Right atrium auricular region (tissue), 2 donors: ENCODE measurements around the gene SAMD4B. TPM values are rescaled to one million over a fixed set of nuclear protein-coding genes. Genes with fewer than 3 reads are reported as not detected.

Source experiments
- DNase-seq: peaks from one replicate; pipeline ENCODE4 v3.0.0-alpha.2; 2019; ENCODE audit warnings: low spot score
- H3K27ac ChIP-seq, 2 donors: fragments of 200-600 bp; sonication (generic); 1 replicate in 1 of 2; 2 replicates in 1 of 2; pipeline ENCODE4 v1.5.1; 2016 to 2019
- H3K27me3 ChIP-seq, 2 donors: fragments of 200-600 bp; sonication (generic); one replicate each; pipeline versions ENCODE4 v1.5.1 to v1.6.0; 2017 to 2019
- H3K36me3 ChIP-seq: fragments of 200-600 bp; sonication (generic); one replicate; pipeline ENCODE4 v1.5.1; 2016
- H3K4me1 ChIP-seq, 2 donors: fragments of 200-600 bp; sonication (generic); one replicate each; pipeline versions ENCODE4 v1.5.1 to v1.6.0; 2017 to 2019
- H3K4me3 ChIP-seq, 2 donors: fragments of 200-600 bp; sonication (generic); 1 replicate in 1 of 2; 2 replicates in 1 of 2; pipeline ENCODE4 v1.5.1; 2017 to 2019; ENCODE audit warnings: mild to moderate bottlenecking in 1 of 2, moderate library complexity in 1 of 2
- H3K9me3 ChIP-seq, 2 donors: fragments of 200-600 bp; sonication (generic); one replicate each; pipeline ENCODE4 v1.5.1; 2019
- total RNA-seq, 2 donors: library from RNA; depleted of rRNA; stranded (reverse); fragments of >200 nt; gene quantifications; one replicate each; pipeline ENCODE4 v1.1.0, GENCODE V29; 2016
- TF ChIP-seq, protein P1 (sequence below), 2 donors: fragments of 200-600 bp; sonication (generic); IDR thresholded peaks; one replicate each; pipeline ENCODE4 v1.5.1; 2019; ENCODE audit warnings: antibody characterized with exemption in 2 of 2

SAMD4B gene
- total RNA-seq, 2 donors from 2014 or later, result 48.5 to 97.6 TPM

DNA sequence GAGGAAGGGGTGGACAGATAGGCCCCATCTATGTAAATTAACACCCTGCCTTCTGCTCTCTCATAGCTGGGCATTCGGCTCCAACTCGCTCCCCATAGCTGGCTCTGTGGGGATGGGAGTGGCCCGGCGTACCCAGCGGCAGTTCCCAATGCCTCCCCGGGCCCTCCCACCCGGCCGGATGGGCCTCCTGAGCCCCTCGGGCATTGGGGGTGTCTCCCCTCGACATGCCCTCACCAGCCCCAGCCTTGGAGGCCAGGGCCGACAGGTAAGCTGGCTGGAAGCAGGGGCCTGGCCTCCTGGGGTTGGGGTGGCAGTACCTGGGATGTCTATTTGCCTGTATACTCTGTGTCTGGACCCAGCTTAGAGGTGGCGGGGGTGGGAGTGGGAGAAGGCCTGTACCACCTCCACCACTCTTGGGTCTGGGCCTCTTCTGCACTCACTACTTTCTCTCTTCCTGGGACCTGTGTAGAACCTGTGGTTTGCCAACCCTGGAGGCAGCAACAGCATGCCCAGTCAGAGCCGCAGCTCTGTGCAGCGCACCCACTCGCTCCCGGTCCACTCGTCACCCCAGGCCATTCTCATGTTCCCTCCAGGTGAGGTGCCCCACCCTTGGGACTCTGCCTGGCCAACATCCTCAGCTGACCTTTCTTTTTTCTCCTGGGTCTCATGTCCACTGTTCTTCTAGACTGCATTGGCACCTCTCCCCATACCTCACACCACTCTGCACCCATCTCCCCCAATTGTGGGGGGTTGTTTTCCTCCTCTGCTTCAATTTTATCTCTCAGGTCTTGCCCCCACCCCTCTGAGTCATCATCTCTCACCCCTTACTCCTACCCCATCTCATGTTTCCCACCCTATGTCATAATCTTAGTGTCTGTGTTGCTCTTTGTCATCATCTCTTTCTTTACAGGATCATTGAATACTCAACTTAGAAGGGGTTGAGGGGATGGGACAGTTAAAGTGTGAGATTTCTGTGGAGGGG is 38.6 kb downstream of the SAMD4B start:
- H3K27me3 ChIP-seq, result no peaks in the 10 kb centered on the region
- DNase-seq, result no peak
- TF ChIP-seq, protein P1, sequence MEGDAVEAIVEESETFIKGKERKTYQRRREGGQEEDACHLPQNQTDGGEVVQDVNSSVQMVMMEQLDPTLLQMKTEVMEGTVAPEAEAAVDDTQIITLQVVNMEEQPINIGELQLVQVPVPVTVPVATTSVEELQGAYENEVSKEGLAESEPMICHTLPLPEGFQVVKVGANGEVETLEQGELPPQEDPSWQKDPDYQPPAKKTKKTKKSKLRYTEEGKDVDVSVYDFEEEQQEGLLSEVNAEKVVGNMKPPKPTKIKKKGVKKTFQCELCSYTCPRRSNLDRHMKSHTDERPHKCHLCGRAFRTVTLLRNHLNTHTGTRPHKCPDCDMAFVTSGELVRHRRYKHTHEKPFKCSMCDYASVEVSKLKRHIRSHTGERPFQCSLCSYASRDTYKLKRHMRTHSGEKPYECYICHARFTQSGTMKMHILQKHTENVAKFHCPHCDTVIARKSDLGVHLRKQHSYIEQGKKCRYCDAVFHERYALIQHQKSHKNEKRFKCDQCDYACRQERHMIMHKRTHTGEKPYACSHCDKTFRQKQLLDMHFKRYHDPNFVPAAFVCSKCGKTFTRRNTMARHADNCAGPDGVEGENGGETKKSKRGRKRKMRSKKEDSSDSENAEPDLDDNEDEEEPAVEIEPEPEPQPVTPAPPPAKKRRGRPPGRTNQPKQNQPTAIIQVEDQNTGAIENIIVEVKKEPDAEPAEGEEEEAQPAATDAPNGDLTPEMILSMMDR (IDR thresholded peaks at IDR 0.05), result no peak
- peaks cover 92% of the 10 kb centered on the region for H3K36me3 ChIP-seq
- H3K4me3 ChIP-seq, result no peak overlapping the region
- H3K4me1 ChIP-seq, result no peaks in the 10 kb centered on the region
- no peak overlapping the region for H3K27ac ChIP-seq
- H3K9me3 ChIP-seq, result no peaks in the 10 kb centered on the region

DNA sequence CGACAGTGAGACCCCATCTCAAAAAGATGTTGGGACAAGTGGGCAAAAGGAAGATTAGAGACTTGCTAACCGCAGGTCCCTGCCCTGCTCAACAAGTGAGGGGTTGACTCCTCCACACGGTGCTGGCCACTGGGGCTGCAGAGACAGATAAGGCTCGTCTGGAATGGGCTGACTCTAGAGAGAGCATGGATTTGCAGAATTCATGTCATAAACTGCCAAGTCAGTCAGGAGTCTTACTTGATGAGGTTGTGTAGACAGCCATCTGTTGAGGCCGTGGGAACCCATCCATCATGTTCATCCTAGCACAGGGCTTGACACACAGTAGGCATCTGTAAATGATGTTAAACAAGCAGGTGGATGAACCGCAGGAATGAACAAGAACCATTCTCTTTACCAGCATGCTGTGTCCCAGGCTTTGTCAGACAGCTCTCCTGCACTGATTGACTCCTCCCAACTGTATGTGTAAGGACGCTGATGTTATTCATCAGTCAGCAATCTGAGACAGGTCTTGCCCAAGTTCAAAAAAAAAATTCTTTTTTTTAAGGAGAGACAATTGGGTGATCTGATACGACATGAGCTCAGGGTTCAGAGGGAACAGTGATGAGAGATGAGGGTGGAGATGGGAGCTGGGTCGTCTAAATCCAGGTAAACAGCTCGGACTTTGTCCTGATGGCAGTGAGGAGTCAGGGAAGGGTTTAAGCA is 39.8 kb downstream of the SAMD4B start:
- Histone ChIP-seq H3K27me3 (no peaks in the 10 kb centered on the region), H3K4me3 (no peak overlapping the region), H3K36me3 (peaks cover 92% of the 10 kb centered on the region), H3K4me1 (no peaks in the 10 kb centered on the region), H3K27ac (no peak overlapping the region), H3K9me3 (no peaks in the 10 kb centered on the region)
- TF ChIP-seq, protein P1 (IDR thresholded peaks at IDR 0.05), result no peak
- no peak for DNase-seq

DNA sequence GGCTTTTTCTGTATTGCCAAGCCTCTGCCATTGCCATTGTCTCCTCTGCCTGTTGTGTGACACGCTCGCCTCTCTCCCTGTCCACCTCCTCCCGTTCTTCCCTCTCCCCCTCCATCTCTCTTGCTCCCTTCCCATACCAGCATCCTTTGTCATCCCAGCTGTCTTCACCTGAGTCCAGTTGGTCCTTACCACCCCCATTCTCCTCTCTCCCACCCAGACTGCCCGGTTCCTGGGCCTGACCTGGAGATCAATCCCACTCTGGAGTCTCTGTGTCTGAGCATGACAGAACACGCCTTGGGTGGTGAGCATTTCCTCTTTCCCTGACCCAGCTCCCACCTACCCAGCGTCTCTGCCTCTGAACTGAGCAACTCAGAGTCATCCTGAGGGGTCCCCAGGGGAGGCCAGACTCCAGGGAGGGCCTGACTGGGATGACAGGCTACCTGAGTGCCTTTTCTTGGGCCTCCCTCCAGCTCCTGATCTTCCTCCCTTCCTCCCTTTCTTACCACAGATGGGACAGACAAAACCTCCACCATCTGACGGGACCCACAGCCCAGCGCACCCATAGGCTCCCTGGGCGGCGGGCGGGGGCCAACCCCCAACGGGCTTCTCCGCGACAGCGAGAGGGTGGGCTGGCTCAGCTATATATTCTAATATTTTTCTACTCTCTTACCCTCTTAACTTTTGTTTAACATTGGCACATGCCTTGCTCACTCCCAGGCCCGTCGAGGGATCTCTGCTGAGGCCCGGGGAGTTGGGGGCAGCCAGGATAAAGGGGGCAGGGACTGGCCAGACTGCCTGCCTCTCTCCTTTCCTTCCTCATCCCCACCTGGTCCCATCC is 41.0 kb downstream of the SAMD4B start:
- H3K9me3 ChIP-seq, result no peaks in the 10 kb centered on the region
- no peak overlapping the region for H3K27ac ChIP-seq
- H3K27me3 ChIP-seq, result no peaks in the 10 kb centered on the region
- H3K4me3 ChIP-seq, result no peak overlapping the region
- TF ChIP-seq, protein P1 (IDR thresholded peaks at IDR 0.05), result no peak
- DNase-seq, result no peak
- H3K4me1 ChIP-seq, result no peaks in the 10 kb centered on the region
- peaks cover 92% of the 10 kb centered on the region for H3K36me3 ChIP-seq

DNA sequence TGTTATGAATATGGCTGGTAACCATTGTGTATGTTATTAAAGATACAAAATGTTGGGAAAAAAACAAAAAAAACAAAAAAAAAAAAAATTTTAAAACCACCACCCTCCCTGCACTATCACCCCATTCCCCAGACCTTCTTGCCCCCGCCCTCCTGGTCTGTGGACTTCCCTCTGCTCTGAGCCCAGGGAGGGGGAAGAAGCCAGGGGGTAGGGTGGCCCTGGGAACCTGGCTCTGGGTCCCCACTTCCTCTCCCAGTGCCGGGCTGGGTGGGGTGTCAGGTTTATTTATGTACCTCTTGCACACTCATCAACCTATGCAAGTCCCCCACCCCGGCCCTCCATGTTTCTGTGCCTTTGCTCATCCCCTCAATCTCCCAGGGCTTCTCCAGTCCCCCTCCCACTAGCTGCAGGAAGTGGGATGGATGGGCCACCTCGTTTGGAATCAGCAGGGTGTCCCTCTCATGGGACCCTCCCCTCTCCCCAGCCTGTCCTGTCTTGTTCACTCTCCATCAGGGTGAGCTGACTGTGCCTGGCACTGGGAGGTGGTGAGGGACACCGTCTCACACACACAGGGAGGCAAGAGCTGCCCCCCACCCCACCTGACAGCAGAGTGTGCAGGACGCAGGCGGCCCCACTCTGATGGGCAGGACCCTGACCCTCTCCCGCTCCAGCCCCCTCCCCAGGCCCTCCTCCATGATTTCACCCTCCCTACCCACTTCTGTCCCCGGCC is 42.8 kb downstream of the SAMD4B start:
- no peaks in the 10 kb centered on the region for H3K27me3 ChIP-seq
- no peak overlapping the region for H3K4me3 ChIP-seq
- no peak overlapping the region for H3K27ac ChIP-seq
- no peak for DNase-seq
- H3K36me3 ChIP-seq, result peaks cover 87% of the 10 kb centered on the region
- H3K4me1 ChIP-seq, result peaks cover 0 to 4% of the 10 kb centered on the region in 2 donors
- H3K9me3 ChIP-seq, result no peaks in the 10 kb centered on the region
- TF ChIP-seq, protein P1 (IDR thresholded peaks at IDR 0.05), result no peak
